GM12801 (cell line): Measurements from ENCODE around the gene ZBTB37.

Experiments
- CTCF ChIP-seq: IDR thresholded peaks from one replicate; pipeline ENCODE4 v1.5.1; 2011; ENCODE audit warnings: control low read depth; ENCODE audit not compliant: insufficient read length; ENCODE audit errors: extremely low read depth

Gene ZBTB37

GRCh38 chr1:173862769-173863223, 5.4 kb upstream of the ZBTB37 start:
- TF ChIP-seq CTCF: no peak

GRCh38 chr1:173863224-173864161, 4.7 kb upstream of the ZBTB37 start:
- no peak for TF ChIP-seq CTCF

GRCh38 chr1:173864179-173864867, 3.9 kb upstream of the ZBTB37 start:
- no peak for TF ChIP-seq CTCF

GRCh38 chr1:173865468-173866164, 2.6 kb upstream of the ZBTB37 start:
- TF ChIP-seq CTCF: no peak

- no peak for TF ChIP-seq CTCF
Measured at GRCh38 chr1:173866413-173867115, 1.6 kb upstream of the ZBTB37 start.

- TF ChIP-seq CTCF: no peak
Measured at GRCh38 chr1:173867141-173867752, 933 bp upstream of the ZBTB37 start.
